Activated T-cell treated with anti-CD3 and anti-CD28 coated beads for 24 hours (primary cell): ENCODE data around the gene DNAAF5.

Source experiments
- DNase-seq: peaks from one replicate; pipeline ENCODE4 v3.0.0-alpha.2; 2020; ENCODE audit warnings: low read depth

The DNAAF5 gene

DNA sequence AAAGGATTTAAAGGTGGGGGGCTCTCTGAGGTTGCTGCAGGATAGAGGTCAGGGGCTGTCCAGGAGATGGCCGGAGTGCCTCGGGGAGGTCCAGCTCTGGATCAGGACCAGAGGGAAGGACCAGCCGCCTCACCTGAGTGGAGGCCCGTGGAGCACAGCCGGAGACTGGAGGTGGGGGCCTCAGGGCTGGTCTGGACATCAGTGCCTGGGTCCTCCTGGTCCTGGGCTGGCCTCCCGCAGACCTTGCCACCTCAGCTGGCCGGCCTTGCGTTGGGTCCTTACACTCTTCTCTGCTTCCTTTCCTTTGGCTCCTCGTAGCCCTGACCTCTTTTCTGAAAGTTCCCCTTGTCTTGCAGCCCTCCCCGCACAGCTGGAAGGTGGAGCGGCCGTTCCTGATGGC lies 107.8 kb downstream of the DNAAF5 start:
- no peak for DNase-seq

GRCh38 chr7:835021-835420 lies 108.5 kb downstream of the DNAAF5 start:
- DNase-seq, result no peak

DNA sequence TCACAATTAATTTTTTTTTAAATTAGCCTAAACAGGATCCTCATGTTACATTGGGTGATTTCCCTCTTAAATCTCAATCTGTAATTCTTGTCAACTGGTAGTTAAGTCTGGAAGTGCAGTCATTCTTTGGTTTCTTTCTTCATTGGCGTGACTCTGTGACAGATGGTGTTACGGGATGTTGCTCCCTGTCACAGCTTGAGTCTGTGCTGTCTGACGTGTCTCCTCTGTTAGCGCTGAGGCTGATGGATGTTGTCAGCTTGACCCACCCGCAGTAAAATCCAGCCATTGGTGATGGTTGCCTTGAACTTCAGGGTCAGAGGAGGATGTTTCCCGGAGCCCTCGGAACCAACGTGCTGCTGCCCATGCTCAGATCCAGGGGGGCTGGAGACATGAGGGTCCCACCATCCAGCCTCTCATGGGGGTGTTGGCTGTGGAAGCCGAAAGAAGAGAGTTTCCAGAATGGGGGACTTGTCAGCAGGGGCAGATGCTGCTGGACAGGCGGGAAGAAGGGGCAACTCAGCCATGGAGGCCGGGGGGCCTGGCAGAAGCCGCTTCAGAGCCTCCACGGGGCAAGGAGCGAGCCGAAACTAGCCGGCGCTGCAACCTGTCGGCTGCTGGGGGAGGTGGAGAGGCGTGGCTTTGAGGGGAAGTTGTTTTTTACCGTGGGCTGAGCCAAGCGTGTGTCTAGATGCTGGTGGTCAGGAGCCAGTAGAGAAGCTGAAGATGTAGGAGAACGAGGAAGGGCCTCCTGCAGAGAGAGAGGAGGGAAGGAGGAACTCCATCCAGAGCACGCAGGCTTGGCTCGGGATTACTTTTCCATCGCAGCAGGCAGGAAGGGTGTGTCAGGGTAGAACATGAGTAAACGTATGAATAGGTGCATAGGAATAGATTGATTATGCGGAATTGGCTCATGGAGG lies 109.2 kb downstream of the DNAAF5 start:
- DNase-seq, result no peak
